ENCODE data around the gene NGEF. TPM values are rescaled to one million over a fixed set of nuclear protein-coding genes. Genes with fewer than 3 reads are reported as not detected.

NGEF gene
- total and polyA plus RNA-seq, 9 of the 15 experiments (the other 6 are each of a cell fraction or from before 2014, with no cell fraction given) = 0.07 to 0.17 (median 0.09) TPM; not detected in 6

GRCh38 chr2:232883116-232883721, 129.8 kb downstream of the NGEF start (continued):
- TF ChIP-seq, protein P1, sequence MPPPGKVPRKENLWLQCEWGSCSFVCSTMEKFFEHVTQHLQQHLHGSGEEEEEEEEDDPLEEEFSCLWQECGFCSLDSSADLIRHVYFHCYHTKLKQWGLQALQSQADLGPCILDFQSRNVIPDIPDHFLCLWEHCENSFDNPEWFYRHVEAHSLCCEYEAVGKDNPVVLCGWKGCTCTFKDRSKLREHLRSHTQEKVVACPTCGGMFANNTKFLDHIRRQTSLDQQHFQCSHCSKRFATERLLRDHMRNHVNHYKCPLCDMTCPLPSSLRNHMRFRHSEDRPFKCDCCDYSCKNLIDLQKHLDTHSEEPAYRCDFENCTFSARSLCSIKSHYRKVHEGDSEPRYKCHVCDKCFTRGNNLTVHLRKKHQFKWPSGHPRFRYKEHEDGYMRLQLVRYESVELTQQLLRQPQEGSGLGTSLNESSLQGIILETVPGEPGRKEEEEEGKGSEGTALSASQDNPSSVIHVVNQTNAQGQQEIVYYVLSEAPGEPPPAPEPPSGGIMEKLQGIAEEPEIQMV (tag; conservative IDR thresholded peaks at IDR 0.05; ENCODE audit: low read depth) = no peak
- no peak for TF ChIP-seq E2F3 (CRISPR knock-in tag; IDR thresholded peaks at IDR 0.05)

GRCh38 chr2:232882505-232883115, 130.4 kb downstream of the NGEF start:
- H3K27ac ChIP-seq (ENCODE audit: extremely low read depth, low read depth, low read length) = no peak overlapping the region
- H3K9me3 ChIP-seq (replicated peaks; ENCODE audit: control insufficient read depth, insufficient read depth, low read depth, low read length) = no peaks in the 10 kb centered on the region
- ChIA-PET CTCF (ENCODE audit: low intra/inter-chr PET ratio) (no interaction called here), POLR2A (no interaction called here)
- FAIRE-seq = no peak
- intact Hi-C loops (cut with micrococcal nuclease) (no loop called here), in situ Hi-C loops (cut with MboI) (no loop called here)
- no peaks in the 10 kb centered on the region for H3K9me1 ChIP-seq (ENCODE audit: control insufficient read depth, insufficient read depth, low read length)
- no TSS peak for BruUV-seq (replicated peaks)
- H2AFZ ChIP-seq (ENCODE audit: low read depth, low read length) = no peak overlapping the region
- H3K4me3 ChIP-seq = no peak overlapping the region
- peaks cover 0 to 6% of the 10 kb centered on the region in 2 experiments; a peak in 2 of 5 replicates for H3K4me1 ChIP-seq (replicated peaks in 1 of 2; ENCODE audit: control insufficient read depth in 2 of 2, insufficient read depth in 2 of 2, low read length in 2 of 2)
- H3K4me2 ChIP-seq (ENCODE audit: insufficient read depth, low read length) = no peak overlapping the region
- WGBS (ENCODE audit: insufficient coverage, low coverage, missing lambda C conversion rate) = 11% methylated on average over 19 of the region's 20 CpGs
- H4K20me1 ChIP-seq (replicated peaks; ENCODE audit: control insufficient read depth, insufficient read depth, low read length) = no peaks in the 10 kb centered on the region; the same call in 1 of the 2 replicates
- TF ChIP-seq SP1 (CRISPR knock-in tag; IDR thresholded peaks at IDR 0.05) (no peak), ATF3 (IDR thresholded peaks at IDR 0.05) (no peak), ATF3 (CRISPR knock-in tag; conservative IDR thresholded peaks at IDR 0.05) (no peak), ZNF79 (CRISPR knock-in tag; IDR thresholded peaks at IDR 0.05; ENCODE audit: low read depth) (no peak), ZBTB43 (CRISPR knock-in tag; IDR thresholded peaks at IDR 0.05) (no peak), ZNF551 (CRISPR knock-in tag; IDR thresholded peaks at IDR 0.05) (no peak)
- DNase-seq (ENCODE audit: extremely low read depth in 1 of 4, low spot score in 3 of 4) = no peak
- no peaks in the 10 kb centered on the region for H3K36me3 ChIP-seq (ENCODE audit: control insufficient read depth, insufficient read depth, low read length)
- H3K79me2 ChIP-seq (ENCODE audit: control insufficient read depth, insufficient read depth, low read length) = no peaks in the 10 kb centered on the region
- ATAC-seq = no peak
- no peak overlapping the region for H3K9ac ChIP-seq (ENCODE audit: insufficient read depth in 1 of 2, low read depth in 2 of 2, low read length in 2 of 2)
- H3K27me3 ChIP-seq (ENCODE audit: control insufficient read depth in 2 of 2, insufficient read depth in 2 of 2, low read length in 2 of 2) = peaks cover 19 to 57% of the 10 kb centered on the region in 2 experiments; a peak in 4 of 5 replicates

Data from K562 (cell line).